HG03378 (cell line): ENCODE data around the gene CCDC61.

Experiments used
- ATAC-seq: cut with Tn5 transposase; IDR thresholded peaks from one replicate; pipeline ENCODE4 v1.9.1; 2021; ENCODE audit warnings: mild to moderate bottlenecking, moderate library complexity; ENCODE audit not compliant: unreplicated experiment

The CCDC61 gene

GRCh38 chr19:46036744-46037128, 41.5 kb downstream of the CCDC61 start:
- no peak for ATAC-seq

GRCh38 chr19:46040125-46040524, 44.9 kb downstream of the CCDC61 start:
- ATAC-seq = no peak

GRCh38 chr19:46040952-46041500, 45.8 kb downstream of the CCDC61 start, which contains the start of gene IGFL4:
TSS of gene IGFL4 (minus strand) at chr19:46041002. CDS start at chr19:46040962, 40 bp downstream.
- no peak for ATAC-seq

- no peak for ATAC-seq
Measured at GRCh38 chr19:46042252-46042883, 47.1 kb downstream of the CCDC61 start.

GRCh38 chr19:46043519-46043918, 48.3 kb downstream of the CCDC61 start:
- ATAC-seq = no peak

GRCh38 chr19:46049597-46049996, 54.3 kb downstream of the CCDC61 start:
- no peak for ATAC-seq

GRCh38 chr19:46052896-46053295, 57.6 kb downstream of the CCDC61 start:
- ATAC-seq = no peak

GRCh38 chr19:46056536-46056935, 61.3 kb downstream of the CCDC61 start:
- no peak for ATAC-seq

DNA sequence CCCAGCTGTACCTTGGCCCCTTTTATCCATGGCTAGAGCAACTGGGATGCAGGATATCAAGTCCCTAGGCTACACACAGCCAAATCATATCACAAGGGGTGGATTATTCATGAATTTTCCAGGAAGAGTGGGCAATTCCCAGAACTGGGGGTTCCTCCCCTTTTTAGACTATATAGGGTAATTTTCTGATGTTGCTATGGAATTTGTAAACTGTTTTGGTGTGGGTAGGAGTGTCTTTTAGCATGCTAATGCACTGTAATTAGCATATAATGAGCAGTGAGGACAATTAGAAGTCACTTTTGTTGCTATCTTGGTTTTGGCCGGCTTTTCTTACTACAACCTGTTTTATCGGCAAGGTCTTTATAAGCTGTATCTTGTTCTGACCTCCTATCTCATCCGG, 63.5 kb downstream of the CCDC61 start:
- no peak for ATAC-seq

GRCh38 chr19:46060012-46060411, 64.7 kb downstream of the CCDC61 start:
- no peak for ATAC-seq

GRCh38 chr19:46063201-46063600, 67.9 kb downstream of the CCDC61 start:
- ATAC-seq = no peak

DNA sequence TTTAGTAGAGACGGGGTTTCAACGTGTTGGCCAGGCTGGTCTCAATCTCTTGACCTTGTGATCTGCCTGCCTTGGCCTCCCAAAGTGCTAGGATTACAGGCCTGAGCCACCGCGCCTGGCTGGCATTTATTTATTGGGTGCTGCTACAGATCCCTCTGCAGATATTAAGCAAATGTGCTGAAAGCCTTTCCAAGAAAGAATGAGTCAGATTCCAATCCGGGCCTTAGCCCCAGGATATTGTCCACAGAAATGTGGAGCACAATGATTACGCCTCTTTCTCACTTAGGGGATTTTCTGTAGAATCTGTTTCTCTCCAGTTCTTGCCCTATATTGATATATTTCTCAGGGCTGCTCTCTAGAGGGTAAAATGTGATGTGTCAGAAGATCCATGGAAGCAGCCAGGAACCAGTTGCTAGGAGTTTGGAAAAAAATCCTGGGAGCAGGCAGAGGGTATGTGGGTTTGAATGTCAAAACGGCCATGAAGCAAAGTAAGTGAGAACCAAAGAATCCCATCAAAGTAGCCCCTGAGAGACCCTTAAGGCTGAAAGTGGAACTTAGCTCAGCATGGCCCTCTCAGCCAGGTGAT, 70.3 kb downstream of the CCDC61 start:
- ATAC-seq = no peak

DNA sequence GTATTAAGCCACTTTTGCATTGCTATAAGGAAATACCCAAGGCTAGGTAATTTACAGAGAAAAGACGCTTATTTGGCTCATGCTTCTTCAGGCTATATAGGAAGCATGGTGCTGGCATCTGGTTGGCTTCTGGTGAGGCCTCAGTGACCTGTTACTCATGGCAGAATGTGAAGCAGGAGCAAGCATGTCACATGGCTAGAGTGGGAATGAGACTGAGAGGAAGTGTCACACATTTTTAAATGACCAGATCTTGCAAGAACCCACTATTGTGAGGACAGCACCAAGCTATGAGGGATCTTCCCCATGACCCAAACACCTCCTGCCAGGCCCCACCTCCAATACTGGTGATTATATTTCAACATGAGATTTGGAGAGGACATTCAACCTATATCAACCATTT, 71.2 kb downstream of the CCDC61 start:
- no peak for ATAC-seq

DNA sequence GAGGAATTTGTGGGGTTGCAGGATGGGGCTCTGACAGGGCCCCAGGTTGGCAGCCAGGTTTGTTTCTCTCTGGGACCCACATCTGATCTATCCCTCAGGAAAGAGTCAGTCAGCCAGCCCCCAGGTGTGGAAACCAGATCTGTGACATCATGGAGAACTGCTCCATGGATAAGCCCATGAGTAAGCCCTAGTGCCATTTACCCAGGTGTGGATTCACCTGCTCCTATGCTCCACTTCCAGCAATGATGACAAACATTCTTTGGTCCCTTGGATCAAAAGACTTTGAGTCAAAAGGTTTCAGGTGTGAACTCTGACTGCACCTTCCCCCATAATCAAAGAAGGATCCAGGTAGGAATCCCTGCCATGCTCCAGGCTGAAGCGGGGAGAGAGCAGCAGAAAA, 72.4 kb downstream of the CCDC61 start:
- no peak for ATAC-seq
